Measurements from ENCODE around the gene BABAM2.

DNA sequence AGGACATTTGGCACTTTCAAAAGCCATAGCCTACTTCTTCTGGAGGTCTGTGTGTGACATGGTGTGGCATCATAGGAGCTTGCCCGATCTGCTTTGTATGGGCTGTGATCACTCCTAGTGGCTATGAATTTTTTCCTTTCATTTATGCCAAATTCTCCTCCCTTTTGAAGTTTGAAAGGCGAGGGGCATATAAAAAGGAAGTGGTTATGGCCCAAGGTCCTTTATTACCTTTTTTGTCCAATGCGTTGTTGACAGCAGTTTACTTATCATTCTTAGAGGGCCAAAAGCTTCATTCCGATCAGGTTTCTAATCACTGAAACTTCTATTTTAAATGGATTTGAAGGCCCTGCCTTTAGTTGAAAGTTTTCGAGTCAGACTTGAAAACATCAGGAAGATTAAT lies 277.8 kb downstream of the BABAM2 start:
- TF ChIP-seq, protein P1, sequence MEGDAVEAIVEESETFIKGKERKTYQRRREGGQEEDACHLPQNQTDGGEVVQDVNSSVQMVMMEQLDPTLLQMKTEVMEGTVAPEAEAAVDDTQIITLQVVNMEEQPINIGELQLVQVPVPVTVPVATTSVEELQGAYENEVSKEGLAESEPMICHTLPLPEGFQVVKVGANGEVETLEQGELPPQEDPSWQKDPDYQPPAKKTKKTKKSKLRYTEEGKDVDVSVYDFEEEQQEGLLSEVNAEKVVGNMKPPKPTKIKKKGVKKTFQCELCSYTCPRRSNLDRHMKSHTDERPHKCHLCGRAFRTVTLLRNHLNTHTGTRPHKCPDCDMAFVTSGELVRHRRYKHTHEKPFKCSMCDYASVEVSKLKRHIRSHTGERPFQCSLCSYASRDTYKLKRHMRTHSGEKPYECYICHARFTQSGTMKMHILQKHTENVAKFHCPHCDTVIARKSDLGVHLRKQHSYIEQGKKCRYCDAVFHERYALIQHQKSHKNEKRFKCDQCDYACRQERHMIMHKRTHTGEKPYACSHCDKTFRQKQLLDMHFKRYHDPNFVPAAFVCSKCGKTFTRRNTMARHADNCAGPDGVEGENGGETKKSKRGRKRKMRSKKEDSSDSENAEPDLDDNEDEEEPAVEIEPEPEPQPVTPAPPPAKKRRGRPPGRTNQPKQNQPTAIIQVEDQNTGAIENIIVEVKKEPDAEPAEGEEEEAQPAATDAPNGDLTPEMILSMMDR (conservative IDR thresholded peaks at IDR 0.05) = no peak
- no peak for TF ChIP-seq EZH2 (IDR thresholded peaks at IDR 0.05; ENCODE audit: low read depth)
